DND-41 (cell line): ENCODE measurements around the gene SNX2.

ENCODE experiments used
- ATAC-seq: fragments of 200-7000 bp; cut with Tn5 transposase; 3 replicates; pipeline ENCODE4 v1.9.1; 2021; ENCODE audit warnings: low read depth; ENCODE audit not compliant: insufficient read depth
- DNase-seq: peaks from one replicate; pipeline ENCODE4 v3.0.0-alpha.2; 2020
- H2AFZ ChIP-seq: 2 replicates; pipeline ENCODE4 v1.6.0; 2012; ENCODE audit warnings: low read depth, low read length
- H3K27ac ChIP-seq: 2 replicates; pipeline ENCODE4 v1.5.1; 2012; ENCODE audit warnings: low read length, inconsistent platforms
- H3K27me3 ChIP-seq: fragments of 200-600 bp; sonication (generic); 2 replicates; pipeline ENCODE4 v1.6.0; 2012; ENCODE audit warnings: low read length, mild to moderate bottlenecking, inconsistent platforms; ENCODE audit not compliant: insufficient read depth, poor library complexity
- H3K36me3 ChIP-seq: 2 replicates; pipeline ENCODE4 v1.5.1; 2012; ENCODE audit warnings: low read length, inconsistent platforms; ENCODE audit not compliant: insufficient read depth
- H3K4me1 ChIP-seq: 2 replicates; pipeline ENCODE4 v1.5.1; 2012; ENCODE audit warnings: mild to moderate bottlenecking, low read length; ENCODE audit not compliant: insufficient read depth
- H3K4me2 ChIP-seq: 2 replicates; pipeline ENCODE4 v1.6.0; 2012; ENCODE audit warnings: mild to moderate bottlenecking, moderate library complexity, low read length, inconsistent platforms; ENCODE audit not compliant: insufficient read depth
- H3K4me3 ChIP-seq, 2 experiments: fragments of 200-600 bp in 1 of 2; shearing (Covaris generic) in 1 of 2; 2 replicates each; pipeline ENCODE4 v1.5.1; 2012 to 2016; ENCODE audit warnings: inconsistent platforms in 2 of 2, low read length in 2 of 2, mild to moderate bottlenecking in 2 of 2, low read depth in 1 of 2, moderate library complexity in 1 of 2
- H3K79me2 ChIP-seq: 2 replicates; pipeline ENCODE4 v1.6.0; 2012; ENCODE audit warnings: low read length, inconsistent platforms; ENCODE audit not compliant: insufficient read depth
- H3K9ac ChIP-seq: 2 replicates; pipeline ENCODE4 v1.6.0; 2012; ENCODE audit warnings: low read depth, mild to moderate bottlenecking, inconsistent platforms, low read length, moderate library complexity
- H3K9me3 ChIP-seq: 2 replicates; pipeline ENCODE4 v1.5.1; 2012; ENCODE audit warnings: low read length, moderate library complexity, mild to moderate bottlenecking, inconsistent platforms; ENCODE audit not compliant: insufficient read depth, severe bottlenecking
- H4K20me1 ChIP-seq: 2 replicates; pipeline ENCODE4 v1.6.0; 2012; ENCODE audit warnings: low read length; ENCODE audit not compliant: insufficient read depth
- EZH2 ChIP-seq: IDR thresholded peaks from 3 replicates; pipeline ENCODE4 v1.6.1; 2012; ENCODE audit warnings: borderline replicate concordance, low read depth, mild to moderate bottlenecking, moderate library complexity, low read length, inconsistent platforms; ENCODE audit not compliant: severe bottlenecking
- TF ChIP-seq, protein P1 (sequence below): IDR thresholded peaks from 2 replicates; pipeline ENCODE4 v1.5.1; 2012; ENCODE audit warnings: borderline replicate concordance, low read length, moderate library complexity, mild to moderate bottlenecking; ENCODE audit not compliant: poor library complexity, severe bottlenecking; ENCODE audit errors: extremely low read depth

Gene SNX2

DNA sequence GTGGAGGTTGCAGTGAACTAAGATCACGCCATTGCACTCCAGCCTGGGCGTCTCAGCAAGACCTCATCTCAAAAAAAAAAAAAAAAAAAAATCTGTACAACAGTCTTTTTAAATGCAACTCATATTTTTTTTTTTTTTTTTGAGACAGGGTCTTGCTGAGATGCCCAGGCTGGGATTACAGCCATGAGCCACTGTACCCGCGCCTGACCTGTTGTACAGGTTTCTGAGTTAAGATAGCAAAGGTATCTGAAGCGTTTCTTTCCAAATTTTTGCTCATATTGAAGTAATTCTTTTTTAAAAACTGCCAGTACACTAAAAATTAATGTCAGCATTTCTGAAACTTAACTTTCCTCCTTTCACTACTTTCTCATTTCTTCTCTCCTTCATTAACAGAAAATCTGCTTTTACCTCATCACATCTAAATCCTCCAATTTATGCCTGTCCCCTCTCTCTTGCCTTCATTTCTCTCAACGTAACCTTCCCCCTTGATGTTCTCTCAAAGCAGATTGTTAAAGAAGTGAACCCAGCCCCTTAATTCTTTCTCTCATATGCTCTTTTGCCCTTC lies 67.2 kb downstream of the SNX2 start:
- H3K4me3 ChIP-seq = no peak overlapping the region
- DNase-seq (no peak), ATAC-seq (no peak)
- no peaks in the 10 kb centered on the region for H3K4me1 ChIP-seq
- H3K79me2 ChIP-seq = no peaks in the 10 kb centered on the region
- H3K4me2 ChIP-seq = no peak overlapping the region
- no peak overlapping the region for H3K27ac ChIP-seq
- no peaks in the 10 kb centered on the region for H3K27me3 ChIP-seq
- H4K20me1 ChIP-seq = no peaks in the 10 kb centered on the region
- no peaks in the 10 kb centered on the region for H3K9me3 ChIP-seq
- no peak overlapping the region for H2AFZ ChIP-seq
- H3K36me3 ChIP-seq = no peaks in the 10 kb centered on the region
- no peak overlapping the region for H3K9ac ChIP-seq
- no peak for TF ChIP-seq EZH2
- TF ChIP-seq, protein P1, sequence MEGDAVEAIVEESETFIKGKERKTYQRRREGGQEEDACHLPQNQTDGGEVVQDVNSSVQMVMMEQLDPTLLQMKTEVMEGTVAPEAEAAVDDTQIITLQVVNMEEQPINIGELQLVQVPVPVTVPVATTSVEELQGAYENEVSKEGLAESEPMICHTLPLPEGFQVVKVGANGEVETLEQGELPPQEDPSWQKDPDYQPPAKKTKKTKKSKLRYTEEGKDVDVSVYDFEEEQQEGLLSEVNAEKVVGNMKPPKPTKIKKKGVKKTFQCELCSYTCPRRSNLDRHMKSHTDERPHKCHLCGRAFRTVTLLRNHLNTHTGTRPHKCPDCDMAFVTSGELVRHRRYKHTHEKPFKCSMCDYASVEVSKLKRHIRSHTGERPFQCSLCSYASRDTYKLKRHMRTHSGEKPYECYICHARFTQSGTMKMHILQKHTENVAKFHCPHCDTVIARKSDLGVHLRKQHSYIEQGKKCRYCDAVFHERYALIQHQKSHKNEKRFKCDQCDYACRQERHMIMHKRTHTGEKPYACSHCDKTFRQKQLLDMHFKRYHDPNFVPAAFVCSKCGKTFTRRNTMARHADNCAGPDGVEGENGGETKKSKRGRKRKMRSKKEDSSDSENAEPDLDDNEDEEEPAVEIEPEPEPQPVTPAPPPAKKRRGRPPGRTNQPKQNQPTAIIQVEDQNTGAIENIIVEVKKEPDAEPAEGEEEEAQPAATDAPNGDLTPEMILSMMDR = no peak

DNA sequence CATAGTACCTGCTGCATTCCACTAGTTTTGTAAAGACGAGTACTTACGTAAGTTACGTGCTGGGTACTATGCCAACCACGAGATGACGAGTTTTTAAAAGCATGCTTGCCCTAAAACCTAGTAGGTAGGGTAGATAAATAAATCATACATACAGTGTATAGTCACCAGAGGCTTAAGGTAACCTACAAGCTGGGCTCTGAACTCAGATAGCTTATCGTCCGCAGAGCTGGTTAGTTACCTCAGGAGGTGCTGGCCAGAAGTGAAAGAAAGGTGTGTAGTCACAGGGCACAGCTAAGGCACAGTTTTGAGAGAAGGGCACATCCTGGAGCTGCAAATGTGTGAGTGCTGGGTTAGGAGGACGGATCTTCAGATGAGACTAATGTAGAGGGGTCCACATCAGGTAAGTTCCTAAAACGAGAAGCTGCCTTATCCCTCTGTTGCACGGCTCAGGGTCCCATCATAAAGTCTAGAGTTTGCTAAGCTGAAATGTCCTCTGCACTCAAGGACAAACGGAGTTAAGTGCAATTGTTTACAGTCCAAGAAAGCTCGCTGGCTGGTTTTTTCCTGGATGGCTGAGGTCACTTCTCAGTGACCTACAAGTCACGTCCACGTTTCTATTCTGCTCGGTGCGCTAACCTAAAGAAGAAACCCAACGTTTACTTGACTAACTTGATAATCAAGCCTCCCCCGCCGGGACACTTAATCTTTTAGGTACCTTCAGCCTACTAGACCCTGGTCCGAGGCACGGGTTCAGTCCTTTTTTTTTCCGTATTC lies 69.4 kb downstream of the SNX2 start:
- TF ChIP-seq, protein P1 = no peak
- TF ChIP-seq EZH2 = no peak
- no peak for ATAC-seq
- Histone ChIP-seq H3K9ac (no peak overlapping the region), H2AFZ (no peak overlapping the region), H3K79me2 (no peaks in the 10 kb centered on the region), H3K27ac (no peak overlapping the region), H3K27me3 (no peaks in the 10 kb centered on the region), H3K4me1 (no peaks in the 10 kb centered on the region), H3K9me3 (no peaks in the 10 kb centered on the region), H4K20me1 (no peaks in the 10 kb centered on the region), H3K4me3 (no peak overlapping the region), H3K36me3 (no peaks in the 10 kb centered on the region), H3K4me2 (no peak overlapping the region)
- no peak for DNase-seq

DNA sequence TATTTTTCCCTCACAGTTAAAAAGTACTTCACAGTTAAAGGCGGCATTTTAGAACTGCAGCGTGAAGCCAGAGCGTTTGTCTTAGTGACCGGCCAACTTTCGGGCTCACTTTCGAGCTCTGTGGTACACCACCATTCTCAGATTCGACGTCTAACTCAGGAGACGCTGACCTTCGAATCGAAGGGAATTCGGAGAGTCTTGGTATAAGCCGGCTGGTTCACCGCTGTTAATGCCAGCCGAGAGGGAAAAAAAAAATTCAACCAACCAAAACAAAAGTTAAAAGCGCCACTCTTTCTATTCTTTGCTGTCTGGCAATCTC lies 70.0 kb downstream of the SNX2 start:
- no peaks in the 10 kb centered on the region for H3K27me3 ChIP-seq
- no peak for ATAC-seq
- H3K4me1 ChIP-seq = no peaks in the 10 kb centered on the region
- TF ChIP-seq, protein P1 = no peak
- no peak for TF ChIP-seq EZH2
- no peak overlapping the region for H3K27ac ChIP-seq
- DNase-seq = no peak
- H3K36me3 ChIP-seq = no peaks in the 10 kb centered on the region
- no peaks in the 10 kb centered on the region for H3K9me3 ChIP-seq
- no peak overlapping the region for H3K4me2 ChIP-seq
- no peaks in the 10 kb centered on the region for H4K20me1 ChIP-seq
- no peak overlapping the region for H3K9ac ChIP-seq
- H3K79me2 ChIP-seq = no peaks in the 10 kb centered on the region
- no peak overlapping the region for H2AFZ ChIP-seq
- H3K4me3 ChIP-seq = no peak overlapping the region
